OCI-LY1 (cell line): ENCODE measurements around the gene NSD2.

ENCODE experiments used
- H2AFZ ChIP-seq: fragments of 200-600 bp; sonication (generic), shearing (Covaris generic); 2 replicates; pipeline ENCODE4 v1.6.0; 2014; ENCODE audit warnings: antibody characterized with exemption, mild to moderate bottlenecking, low read length
- H3F3A ChIP-seq: fragments of 200-600 bp; sonication (generic), shearing (Covaris generic); 2 replicates; pipeline ENCODE4 v1.6.0; 2014; ENCODE audit warnings: mild to moderate bottlenecking, antibody characterized with exemption, low read length, moderate library complexity; ENCODE audit not compliant: insufficient read depth
- H3K27ac ChIP-seq: fragments of 200-600 bp; sonication (generic); 2 replicates; pipeline ENCODE4 v1.5.1; 2014; ENCODE audit warnings: low read length, mixed run types, mild to moderate bottlenecking, low read depth; ENCODE audit not compliant: poor library complexity, severe bottlenecking
- H3K27me3 ChIP-seq: fragments of 200-600 bp; sonication (generic); 2 replicates; pipeline ENCODE4 v1.6.0; 2014; ENCODE audit warnings: antibody characterized with exemption, mild to moderate bottlenecking, low read length, moderate library complexity; ENCODE audit not compliant: insufficient read depth
- H3K36me3 ChIP-seq: fragments of 200-600 bp; sonication (generic); 2 replicates; pipeline ENCODE4 v1.6.1; 2014; ENCODE audit warnings: mild to moderate bottlenecking, antibody characterized with exemption, low read length, moderate library complexity, mixed read lengths; ENCODE audit not compliant: insufficient read depth
- H3K4me1 ChIP-seq: fragments of 200-600 bp; sonication (generic); 2 replicates; pipeline ENCODE4 v1.5.1; 2014; ENCODE audit warnings: mild to moderate bottlenecking, low read length, moderate library complexity; ENCODE audit not compliant: insufficient read depth, severe bottlenecking
- H3K4me2 ChIP-seq: fragments of 200-600 bp; sonication (generic), shearing (Covaris generic); 2 replicates; pipeline ENCODE4 v1.6.1; 2014; ENCODE audit warnings: low read length
- H3K4me3 ChIP-seq: fragments of 200-600 bp; sonication (generic); 2 replicates; pipeline ENCODE4 v1.5.1; 2014; ENCODE audit warnings: low read length, low read depth, mild to moderate bottlenecking, mixed read lengths; ENCODE audit not compliant: poor library complexity, severe bottlenecking
- H3K79me2 ChIP-seq: fragments of 200-600 bp; shearing (Covaris generic); 2 replicates; pipeline ENCODE4 v1.6.1; 2016; ENCODE audit warnings: mixed run types, low read length, mixed read lengths; ENCODE audit not compliant: insufficient read depth
- H3K9ac ChIP-seq: fragments of 200-600 bp; sonication (generic), shearing (Covaris generic); 2 replicates; pipeline ENCODE4 v1.6.1; 2014; ENCODE audit warnings: mild to moderate bottlenecking, low read length, mixed read lengths
- H3K9me2 ChIP-seq: fragments of 200-600 bp; sonication (generic), shearing (Covaris generic); 2 replicates; pipeline ENCODE4 v1.6.1; 2014; ENCODE audit warnings: low read depth, mild to moderate bottlenecking, low read length, mixed read lengths
- H3K9me3 ChIP-seq: fragments of 200-600 bp; shearing (Covaris generic); 2 replicates; pipeline ENCODE4 v1.6.1; 2014; ENCODE audit warnings: low read length, mixed read lengths
- H4K20me1 ChIP-seq: fragments of 200-600 bp; sonication (generic), shearing (Covaris generic); 2 replicates; pipeline ENCODE4 v1.6.0; 2016; ENCODE audit warnings: mild to moderate bottlenecking, low read length; ENCODE audit not compliant: insufficient read depth
- CTCF ChIP-seq: fragments of 200-600 bp; sonication (generic), shearing (Covaris generic); IDR thresholded peaks from 2 replicates; pipeline ENCODE4 v1.5.1; 2017; ENCODE audit warnings: mild to moderate bottlenecking, antibody characterized with exemption, low read length, moderate library complexity, mixed read lengths
- EZH2 ChIP-seq: fragments of 200-600 bp; sonication (generic), shearing (Covaris generic); IDR thresholded peaks from 2 replicates; pipeline ENCODE4 v1.8.0; 2017; ENCODE audit warnings: borderline replicate concordance, mixed run types, mild to moderate bottlenecking, antibody characterized with exemption, low read length, moderate library complexity, mixed read lengths

The NSD2 gene

GRCh38 chr4:1940566-1940965 is 69.4 kb downstream of the NSD2 start:
- no peak overlapping the region for H3K9ac ChIP-seq
- H3K4me2 ChIP-seq: no peak overlapping the region
- peaks cover 67% of the 10 kb centered on the region for H3K36me3 ChIP-seq
- no peaks in the 10 kb centered on the region for H4K20me1 ChIP-seq
- no peaks in the 10 kb centered on the region for H3K27me3 ChIP-seq
- no peak overlapping the region for H3K27ac ChIP-seq
- H3K9me3 ChIP-seq: no peaks in the 10 kb centered on the region
- H3K9me2 ChIP-seq: no peaks in the 10 kb centered on the region
- TF ChIP-seq EZH2 (no peak), CTCF (no peak)
- H3K4me3 ChIP-seq: no peak overlapping the region
- H3K4me1 ChIP-seq: no peaks in the 10 kb centered on the region
- H3F3A ChIP-seq: no peaks in the 10 kb centered on the region
- no peak overlapping the region for H2AFZ ChIP-seq
- H3K79me2 ChIP-seq: no peaks in the 10 kb centered on the region

- Histone ChIP-seq H3K4me1 (no peaks in the 10 kb centered on the region), H3K9me3 (no peaks in the 10 kb centered on the region), H3K4me3 (no peak overlapping the region), H3K27me3 (no peaks in the 10 kb centered on the region), H3K9me2 (no peaks in the 10 kb centered on the region), H3K9ac (no peak overlapping the region), H3F3A (no peaks in the 10 kb centered on the region), H3K79me2 (no peaks in the 10 kb centered on the region), H3K27ac (no peak overlapping the region), H3K4me2 (no peak overlapping the region), H4K20me1 (no peaks in the 10 kb centered on the region), H2AFZ (no peak overlapping the region), H3K36me3 (peaks cover 52% of the 10 kb centered on the region)
- TF ChIP-seq EZH2: no peak
These were observed 72.7 kb downstream of the NSD2 start for GRCh38 chr4:1943928-1944327.

GRCh38 chr4:1945124-1945895 is 74.1 kb downstream of the NSD2 start:
- no peaks in the 10 kb centered on the region for H3K79me2 ChIP-seq
- no peaks in the 10 kb centered on the region for H3F3A ChIP-seq
- H3K9me3 ChIP-seq: no peaks in the 10 kb centered on the region
- TF ChIP-seq EZH2 (no peak), CTCF (no peak)
- H3K27me3 ChIP-seq: no peaks in the 10 kb centered on the region
- no peaks in the 10 kb centered on the region for H3K9me2 ChIP-seq
- H3K4me2 ChIP-seq: no peak overlapping the region
- H4K20me1 ChIP-seq: no peaks in the 10 kb centered on the region
- no peak overlapping the region for H3K27ac ChIP-seq
- no peak overlapping the region for H3K4me3 ChIP-seq
- no peaks in the 10 kb centered on the region for H3K4me1 ChIP-seq
- no peak overlapping the region for H3K9ac ChIP-seq
- peaks cover 41% of the 10 kb centered on the region for H3K36me3 ChIP-seq
- no peak overlapping the region for H2AFZ ChIP-seq

GRCh38 chr4:1945912-1946311 is 74.7 kb downstream of the NSD2 start:
- Histone ChIP-seq H3K9me2 (no peaks in the 10 kb centered on the region), H2AFZ (no peak overlapping the region), H3K27me3 (no peaks in the 10 kb centered on the region), H3F3A (no peaks in the 10 kb centered on the region), H3K79me2 (no peaks in the 10 kb centered on the region), H3K4me1 (no peaks in the 10 kb centered on the region), H3K4me3 (no peak overlapping the region), H3K9ac (no peak overlapping the region), H3K9me3 (no peaks in the 10 kb centered on the region), H3K27ac (no peak overlapping the region), H3K36me3 (peaks cover 41% of the 10 kb centered on the region), H3K4me2 (no peak overlapping the region), H4K20me1 (no peaks in the 10 kb centered on the region)
- no peak for TF ChIP-seq EZH2
- TF ChIP-seq CTCF: no peak
